Sigmoid colon (tissue), 7 donors: Measurements from ENCODE around the gene IPPK. TPM values are rescaled to one million over a fixed set of nuclear protein-coding genes. Genes with fewer than 3 reads are reported as not detected.
A peak's percentile ranks its signal among the peaks of the same experiment; 100 is the strongest.

Experiments used
- DNase-seq: peaks from one replicate; pipeline ENCODE4 v3.0.0-alpha.2; 2019
- H3K27ac ChIP-seq, 4 donors: fragments of 200-600 bp; sonication (generic); one replicate each; pipeline ENCODE4 v1.5.1; 2016 to 2019; ENCODE audit warnings: mild to moderate bottlenecking in 1 of 4
- H3K27me3 ChIP-seq, 3 donors: fragments of 200-600 bp; sonication (generic); one replicate each; pipeline ENCODE4 v1.5.1; 2019; ENCODE audit warnings: mild to moderate bottlenecking in 1 of 3
- H3K36me3 ChIP-seq, 4 donors: fragments of 200-600 bp; sonication (generic); one replicate each; pipeline ENCODE4 v1.5.1; 2016 to 2019
- H3K4me1 ChIP-seq, 4 donors: fragments of 200-600 bp; sonication (generic); one replicate each; pipeline ENCODE4 v1.5.1; 2017 to 2019
- H3K4me3 ChIP-seq, 4 donors: fragments of 200-600 bp; sonication (generic); one replicate each; pipeline ENCODE4 v1.5.1; 2017 to 2019; ENCODE audit warnings: mild to moderate bottlenecking in 2 of 4, moderate library complexity in 1 of 4
- H3K9me3 ChIP-seq, 4 donors: fragments of 200-600 bp in 3 of 4; sonication (generic) in 3 of 4; one replicate each; pipeline versions ENCODE4 v1.5.1 to v1.6.1; 2013 to 2019
- CTCF ChIP-seq, 4 experiments: fragments of 450-650 bp in 3 of 4; fragments of 200-600 bp in 1 of 4; IDR thresholded peaks; one replicate each; pipeline ENCODE4 v1.5.1; 2016 to 2019; ENCODE audit warnings: antibody characterized with exemption in 4 of 4, mild to moderate bottlenecking in 3 of 4, moderate library complexity in 2 of 4
- EP300 ChIP-seq, 4 donors: sonication (generic); formaldehyde crosslinking; IDR thresholded peaks; one replicate each; pipeline ENCODE4 v1.6.1; 2017; ENCODE audit warnings: antibody characterized with exemption in 4 of 4
- POLR2A ChIP-seq, 2 donors: fragments of 450-650 bp; IDR thresholded peaks; one replicate each; pipeline ENCODE4 v1.6.1; 2016; ENCODE audit warnings: antibody characterized with exemption in 2 of 2, mild to moderate bottlenecking in 2 of 2, moderate library complexity in 2 of 2
- POLR2AphosphoS5 ChIP-seq, 4 donors: sonication (generic); formaldehyde crosslinking; IDR thresholded peaks; one replicate each; pipeline ENCODE4 v1.6.1; 2017; ENCODE audit warnings: antibody characterized with exemption in 4 of 4
- WGBS, 2 donors: extraction: QIAGEN DNeasy Blood & Tissue Kit; methylation state at CpG; one replicate each; pipeline ENCODE4 v1.1.7; 2013; 5-methylcytosine and 5-hydroxymethylcytosine counted together
- intact Hi-C: fragments of 100-400 bp; cut with DNase I; formaldehyde crosslinking; loops from one replicate; pipeline ENCODE4 v1.15.1; 2023
- polyA plus RNA-seq, 3 donors: library from polyadenylated mRNA; stranded (reverse); fragments of 200-250 nt; gene quantifications; one replicate each; pipeline ENCODE4 v1.2.3, GENCODE V29; 2013
- total RNA-seq, 4 donors: library from RNA; depleted of rRNA; stranded (reverse); fragments of >200 nt; gene quantifications; one replicate each; pipeline ENCODE4 v1.1.0, GENCODE V29; 2016
- donor health status: healthy with polysubstance abuse.
- donor health status: Bipolar disorder and iron deficiency.
- donor health status: healthy.

Gene IPPK
- total and polyA plus RNA-seq, 7 donors: 3.6 to 12.5 (median 6.4) TPM

DNA sequence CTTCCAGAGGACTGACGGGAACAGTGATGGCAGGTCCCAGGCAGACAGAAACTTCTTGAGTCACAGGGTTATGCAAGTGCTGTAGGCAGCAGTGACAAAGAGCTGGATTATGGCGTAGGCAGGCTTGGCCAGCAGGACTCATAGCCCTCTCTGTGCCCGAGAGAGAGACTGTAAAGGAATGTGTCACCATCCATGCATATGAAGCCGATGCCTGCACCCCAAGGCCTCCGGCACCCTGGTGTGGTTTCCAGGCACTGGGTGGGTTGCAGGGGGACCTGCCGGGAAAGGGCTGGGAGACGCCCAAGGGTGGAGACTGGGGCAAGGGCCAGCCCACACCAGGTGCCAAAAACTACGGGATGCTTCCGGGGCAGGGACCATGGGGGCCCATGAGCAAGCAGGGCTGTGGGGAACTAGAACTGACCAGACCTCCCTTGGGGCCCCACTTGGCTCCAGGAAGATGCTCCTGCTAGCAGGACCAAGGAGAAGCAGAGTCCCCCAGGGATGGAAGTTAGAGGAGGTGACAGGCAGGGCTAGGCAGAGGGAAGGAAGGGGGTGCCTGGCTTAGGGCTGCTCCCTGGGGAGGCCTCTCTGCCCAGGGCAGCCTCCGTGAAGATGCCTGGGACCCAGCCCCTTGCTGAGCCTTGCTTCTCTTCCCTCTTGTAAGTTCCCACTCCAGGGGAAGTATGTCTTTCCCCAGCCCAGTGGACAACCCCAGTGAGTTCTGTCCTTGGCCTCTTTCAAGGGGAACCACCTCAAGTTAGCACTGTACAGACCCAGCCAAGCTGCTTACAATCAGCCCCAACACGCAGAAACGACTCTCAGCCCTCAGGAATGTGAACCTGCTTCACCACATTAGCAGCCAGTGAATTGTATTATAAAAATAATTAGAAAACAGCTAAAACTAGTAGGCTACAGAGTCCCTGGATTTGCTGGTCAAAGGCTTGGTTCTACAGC lies 10.5 kb upstream of the IPPK start:
- H3K27me3 ChIP-seq: no peaks in the 10 kb centered on the region
- 79 to 88% methylated on average over 12 of the region's 12 CpGs for WGBS, 2 donors
- no peaks in the 10 kb centered on the region for H3K9me3 ChIP-seq
- H3K36me3 ChIP-seq: no peaks in the 10 kb centered on the region
- DNase-seq: no peak
- no peak overlapping the region for H3K27ac ChIP-seq
- no peak for TF ChIP-seq POLR2A (IDR thresholded peaks at IDR 0.05)
- TF ChIP-seq EP300 (IDR thresholded peaks at IDR 0.05): no peak
- no peak for TF ChIP-seq POLR2AphosphoS5 (IDR thresholded peaks at IDR 0.05)
- H3K4me1 ChIP-seq: no peaks in the 10 kb centered on the region
- intact Hi-C loops: no loop called here
- no peak overlapping the region for H3K4me3 ChIP-seq

- no peak for DNase-seq
- H3K27ac ChIP-seq: no peak overlapping the region
- no peaks in the 10 kb centered on the region for H3K36me3 ChIP-seq
- intact Hi-C loops: no loop called here
- no peak overlapping the region for H3K4me3 ChIP-seq
- H3K9me3 ChIP-seq: no peaks in the 10 kb centered on the region
- TF ChIP-seq CTCF (IDR thresholded peaks at IDR 0.05): no peak
- 86 to 89% methylated on average over 14 of the region's 14 CpGs for WGBS, 2 donors
- H3K27me3 ChIP-seq: no peaks in the 10 kb centered on the region
- no peaks in the 10 kb centered on the region for H3K4me1 ChIP-seq
These were observed 9.7 kb upstream of the IPPK start for GRCh38 chr9:92679413-92680165.

- intact Hi-C loops: loop anchor here (2.0 kb wide), 1 partner anchor 93 kb away; the partner anchor contains the start of gene BICD2
- no peaks in the 10 kb centered on the region for H3K9me3 ChIP-seq
- no peaks in the 10 kb centered on the region for H3K27me3 ChIP-seq
- no peak for DNase-seq
- peaks cover 0 to 36% (median 25%) of the 10 kb centered on the region in 4 donors for H3K4me1 ChIP-seq
- H3K4me3 ChIP-seq: peak overlapping the region in 2 of 4 donors; percentile 86 to 87
- WGBS, 2 donors: 86 to 87% methylated on average over 4 of the region's 4 CpGs
- TF ChIP-seq EP300 (IDR thresholded peaks at IDR 0.05) (no peak), POLR2AphosphoS5 (IDR thresholded peaks at IDR 0.05) (no peak), POLR2A (IDR thresholded peaks at IDR 0.05) (no peak), CTCF (IDR thresholded peaks at IDR 0.05) (no peak)
- H3K27ac ChIP-seq: peak overlapping the region in 2 of 4 donors; percentile 85 to 94
- H3K36me3 ChIP-seq: no peaks in the 10 kb centered on the region
These were observed 1.4 kb upstream of the IPPK start for GRCh38 chr9:92671323-92671722.

DNA sequence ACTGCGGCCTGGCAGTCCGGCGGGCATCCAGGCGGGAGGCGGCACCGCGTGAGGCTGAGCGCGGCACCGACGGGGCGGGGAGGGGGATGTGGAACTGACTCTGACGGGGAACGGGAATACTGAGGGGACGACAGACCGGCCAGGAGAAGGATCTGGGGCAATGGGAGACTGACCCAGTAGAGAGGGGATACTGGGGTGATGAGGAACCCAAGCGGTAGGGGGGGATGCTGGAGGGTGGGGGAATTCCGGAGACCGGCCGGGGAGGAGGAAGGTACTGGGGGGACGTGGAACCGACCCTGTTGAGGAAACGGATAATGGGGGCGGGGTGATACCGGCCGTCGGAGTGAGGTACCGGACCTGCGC lies 423 bp downstream of the IPPK start:
- no peaks in the 10 kb centered on the region for H3K9me3 ChIP-seq
- no peak for TF ChIP-seq POLR2AphosphoS5 (IDR thresholded peaks at IDR 0.05)
- no peak for TF ChIP-seq EP300 (IDR thresholded peaks at IDR 0.05)
- no peak for TF ChIP-seq CTCF (IDR thresholded peaks at IDR 0.05)
- TF ChIP-seq POLR2A (IDR thresholded peaks at IDR 0.05): no peak
- no peak for DNase-seq
- H3K4me3 ChIP-seq: peak overlapping the region; percentile 79 to 96 (median 86)
- 0% methylated on average over 29 of the region's 29 CpGs for WGBS, 2 donors
- no peaks in the 10 kb centered on the region for H3K27me3 ChIP-seq
- peaks cover 0 to 4% (median 0%) of the 10 kb centered on the region in 4 donors for H3K36me3 ChIP-seq
- H3K27ac ChIP-seq: peak overlapping the region; percentile 85 to 94 (median 90)
- peaks cover 0 to 42% (median 28%) of the 10 kb centered on the region in 4 donors for H3K4me1 ChIP-seq
- intact Hi-C loops: no loop called here
